Measurements from ENCODE around the gene MAS1L.

Gene MAS1L

DNA sequence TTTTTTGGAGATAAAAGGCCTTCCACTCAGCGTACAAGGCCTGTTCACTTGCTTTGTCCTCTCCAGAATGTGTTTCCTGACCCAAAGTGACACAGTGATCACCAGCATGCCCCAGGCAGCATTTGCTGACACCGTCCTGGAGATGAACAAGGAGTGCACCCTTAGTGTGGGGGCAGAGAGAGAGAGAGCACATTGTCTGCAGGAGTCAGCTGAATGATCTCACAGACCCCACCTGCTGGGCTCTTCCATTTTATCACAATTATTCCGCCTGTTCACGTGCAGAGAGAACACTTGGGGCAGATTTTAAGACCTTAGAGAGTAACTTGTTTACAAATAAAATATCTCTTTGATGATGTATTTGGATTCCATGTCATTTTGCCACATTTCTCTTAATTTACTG lies 22.4 kb upstream of the MAS1L start:
- DNase-seq = no peak

DNA sequence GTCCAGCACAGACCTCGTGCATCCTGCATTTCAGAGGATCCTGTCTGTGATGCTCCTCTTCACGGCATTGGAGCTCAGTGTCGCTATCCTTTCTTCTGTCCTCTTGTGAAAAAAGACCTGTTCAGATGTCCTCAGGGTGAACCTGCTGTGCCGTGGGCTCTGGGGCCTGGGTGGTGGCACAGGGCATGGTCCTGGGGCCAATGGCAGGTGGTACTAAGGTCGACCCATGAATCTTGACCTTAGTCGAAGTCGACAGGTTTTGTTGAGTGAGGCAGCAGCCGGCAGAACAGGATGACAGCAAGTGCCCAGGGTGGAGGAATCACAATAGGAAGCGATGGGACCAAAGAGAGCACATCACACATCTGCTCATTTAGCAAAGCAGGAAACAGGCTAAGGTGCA lies 22.0 kb upstream of the MAS1L start:
- DNase-seq = no peak

GRCh38 chr6:29509239-29509638 lies 21.5 kb upstream of the MAS1L start:
- no peak for DNase-seq

GRCh38 chr6:29507319-29507718 lies 19.6 kb upstream of the MAS1L start:
- no peak for DNase-seq

DNA sequence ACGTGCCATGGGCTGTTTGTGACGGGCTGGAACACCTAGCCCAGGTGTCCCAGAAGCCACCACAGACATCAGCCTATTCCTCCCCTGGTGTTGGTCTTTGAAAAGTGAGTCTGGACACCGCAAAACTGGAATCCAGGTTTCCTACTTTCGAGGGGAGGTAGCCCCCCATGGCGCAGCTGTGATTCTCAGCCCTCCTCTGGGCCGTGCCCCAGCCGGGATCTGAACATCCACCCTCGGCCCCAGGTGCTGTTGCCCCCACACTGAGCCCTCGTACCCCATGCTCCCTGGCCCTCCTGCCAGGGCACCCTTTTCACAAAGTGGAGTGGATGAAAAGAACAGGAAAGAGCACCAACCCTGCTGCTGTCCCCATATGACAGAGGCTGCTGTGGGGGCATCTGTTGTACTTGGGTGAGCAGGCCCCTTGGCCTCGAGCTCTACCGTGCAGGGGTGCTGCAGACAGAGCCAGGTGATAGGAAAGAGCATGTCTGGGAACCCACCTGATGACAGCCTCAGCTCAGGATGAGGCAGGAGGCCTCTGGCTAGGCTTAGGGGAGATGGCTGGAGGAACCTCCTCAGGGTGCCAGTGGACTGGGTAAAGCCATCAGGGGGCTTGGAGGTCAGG lies 18.8 kb upstream of the MAS1L start:
- no peak for DNase-seq

DNA sequence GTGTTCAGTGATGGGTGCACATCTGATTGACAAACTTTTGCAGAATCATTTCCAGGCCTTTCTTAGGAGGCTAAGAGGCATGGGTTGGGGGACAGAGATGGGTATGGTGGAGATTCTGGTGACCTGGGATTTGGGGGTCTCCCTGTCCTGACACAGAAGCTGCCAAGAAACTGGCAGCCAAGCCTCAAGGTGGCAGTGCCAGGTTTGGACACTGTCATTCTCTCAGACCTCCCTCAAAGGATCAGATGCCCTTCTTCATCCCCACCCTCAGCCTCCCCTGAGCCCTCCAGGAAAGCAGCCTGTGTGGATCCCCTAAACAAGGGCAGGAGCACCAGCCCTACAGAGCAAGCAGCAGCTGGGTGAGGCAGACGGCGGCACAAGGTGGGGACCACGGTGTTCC lies 18.1 kb upstream of the MAS1L start:
- DNase-seq = no peak

GRCh38 chr6:29504961-29505360 lies 17.2 kb upstream of the MAS1L start:
- DNase-seq = no peak

DNA sequence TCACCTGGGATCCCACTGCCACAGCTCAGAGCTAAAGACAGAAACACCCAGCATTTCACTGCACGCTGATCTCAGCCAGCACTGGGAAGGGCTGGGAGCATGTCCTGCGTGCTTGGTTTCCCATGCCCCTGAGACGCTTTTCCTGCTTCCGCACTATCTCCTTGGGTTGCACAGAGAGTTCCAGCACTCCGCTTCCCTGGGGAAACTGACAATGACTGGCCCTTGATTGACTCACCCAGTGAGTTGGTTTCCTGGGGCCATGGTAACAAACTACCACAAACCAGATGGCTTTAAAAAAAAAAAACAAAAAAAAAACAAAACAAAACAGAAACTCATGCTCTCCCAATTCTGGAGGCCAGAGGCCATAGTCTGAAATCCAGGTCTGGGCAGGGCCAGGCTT lies 14.8 kb upstream of the MAS1L start:
- DNase-seq = no peak

DNA sequence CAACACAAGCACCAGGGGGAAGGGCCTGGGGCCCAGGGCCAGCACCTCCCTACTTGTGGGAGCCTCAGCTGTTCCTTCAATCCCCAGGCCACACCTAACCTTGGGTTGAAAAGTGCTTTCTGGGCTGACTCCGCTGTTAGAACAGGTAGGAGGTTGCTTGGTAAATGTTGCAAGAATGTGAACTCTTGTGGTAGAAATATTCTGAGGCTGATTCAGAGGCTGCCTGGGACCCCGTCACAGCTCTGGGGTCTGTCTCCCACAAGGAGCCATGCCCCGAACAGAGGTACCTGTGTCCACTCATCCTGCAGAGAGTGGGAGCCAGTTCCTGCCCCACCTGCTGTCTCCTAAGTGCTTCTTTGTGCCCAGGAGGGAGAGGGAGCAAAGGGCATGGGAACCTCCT lies 14.4 kb upstream of the MAS1L start:
- DNase-seq = no peak

GRCh38 chr6:29501106-29501505 lies 13.3 kb upstream of the MAS1L start:
- no peak for DNase-seq

DNA sequence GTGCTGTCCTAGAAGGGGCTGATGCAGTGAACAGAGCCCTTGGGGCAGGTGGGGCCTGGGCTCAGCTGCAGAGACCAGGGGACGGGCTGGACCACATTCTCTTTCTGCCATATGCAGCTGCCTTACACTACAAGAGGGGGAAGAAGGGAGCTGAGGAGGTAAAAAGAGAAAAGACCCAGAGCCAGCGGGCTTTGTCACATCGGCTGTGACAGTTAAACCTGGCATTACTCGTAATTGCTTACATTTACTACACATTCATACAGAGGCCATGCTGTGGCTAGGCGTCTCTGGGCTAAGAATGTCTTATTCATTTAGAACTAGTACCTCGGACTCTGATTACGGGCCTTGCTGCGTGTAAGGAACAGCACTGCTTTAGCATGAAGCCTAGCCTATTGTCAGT lies 12.8 kb upstream of the MAS1L start:
- DNase-seq = no peak

DNA sequence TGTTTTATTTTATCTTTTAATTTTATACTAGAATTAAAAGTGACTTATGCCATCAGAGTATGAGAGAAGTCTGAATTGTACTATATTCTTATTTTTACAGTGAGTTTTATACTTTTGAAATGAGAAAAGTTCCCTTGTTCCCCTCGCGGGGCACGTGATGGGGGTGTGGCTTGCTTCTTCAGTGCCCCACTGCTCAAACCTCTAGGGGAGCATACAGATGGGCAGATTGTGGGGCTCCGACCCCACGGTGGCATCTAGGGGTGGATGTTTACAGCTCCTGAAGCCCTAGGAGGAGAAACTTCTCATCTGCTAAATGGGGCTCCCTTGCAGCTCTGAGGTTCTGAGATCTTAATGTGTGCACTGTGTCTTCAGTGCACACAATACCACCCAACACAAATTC lies 11.9 kb upstream of the MAS1L start:
- DNase-seq = no peak

- DNase-seq = no peak
These were observed 9.2 kb upstream of the MAS1L start for GRCh38 chr6:29496961-29497360.

GRCh38 chr6:29495571-29495970 lies 7.8 kb upstream of the MAS1L start:
- no peak for DNase-seq

GRCh38 chr6:29494131-29494530 lies 6.4 kb upstream of the MAS1L start:
- no peak for DNase-seq

GRCh38 chr6:29493261-29493660 lies 5.5 kb upstream of the MAS1L start:
- DNase-seq = no peak

GRCh38 chr6:29491574-29491973 lies 3.8 kb upstream of the MAS1L start:
- DNase-seq = no peak

GRCh38 chr6:29490552-29490951 lies 2.8 kb upstream of the MAS1L start:
- DNase-seq = no peak

DNA sequence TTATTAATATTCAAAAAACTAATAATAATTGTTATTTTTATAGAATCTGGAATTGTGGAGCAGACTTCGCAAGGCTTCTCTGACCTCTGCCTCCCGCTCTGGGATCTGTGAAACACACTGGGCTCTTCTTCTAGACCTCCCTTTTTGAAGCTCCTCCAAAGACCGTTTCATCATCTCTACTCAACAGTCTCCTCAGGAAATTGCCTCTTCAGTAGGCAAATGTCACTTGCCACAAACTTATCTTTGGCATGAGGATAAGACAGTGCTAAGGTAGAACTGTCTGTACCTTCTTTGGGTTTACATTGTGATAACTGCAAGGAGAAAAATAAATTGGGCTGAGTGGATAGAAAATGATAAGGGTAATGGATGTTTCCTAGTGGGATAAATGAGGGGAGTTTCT lies 2.3 kb upstream of the MAS1L start:
- DNase-seq = no peak

GRCh38 chr6:29489286-29489685 lies 1.5 kb upstream of the MAS1L start:
- DNase-seq = no peak

- no peak for DNase-seq
These were observed 1.1 kb upstream of the MAS1L start for GRCh38 chr6:29488874-29489273.

DNA sequence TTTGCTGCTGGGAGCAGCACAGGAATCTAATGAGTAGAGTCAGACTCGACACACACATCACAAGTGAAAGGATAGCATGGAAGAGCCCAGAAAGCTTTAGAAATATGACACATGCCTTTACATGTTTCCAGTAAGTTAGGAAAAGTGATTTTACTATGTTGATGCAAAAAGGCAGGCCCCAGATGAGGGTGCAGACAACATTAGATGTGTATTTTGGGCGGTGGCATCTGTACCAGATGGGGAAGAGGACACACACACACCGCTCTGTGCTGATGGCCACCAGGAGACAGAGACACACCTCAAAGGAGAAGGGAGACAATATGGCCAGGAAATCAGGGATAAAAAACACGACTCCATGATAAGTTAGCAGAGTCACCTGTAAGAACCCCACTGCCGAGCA lies 625 bp downstream of the MAS1L start:
- no peak for DNase-seq

DNA sequence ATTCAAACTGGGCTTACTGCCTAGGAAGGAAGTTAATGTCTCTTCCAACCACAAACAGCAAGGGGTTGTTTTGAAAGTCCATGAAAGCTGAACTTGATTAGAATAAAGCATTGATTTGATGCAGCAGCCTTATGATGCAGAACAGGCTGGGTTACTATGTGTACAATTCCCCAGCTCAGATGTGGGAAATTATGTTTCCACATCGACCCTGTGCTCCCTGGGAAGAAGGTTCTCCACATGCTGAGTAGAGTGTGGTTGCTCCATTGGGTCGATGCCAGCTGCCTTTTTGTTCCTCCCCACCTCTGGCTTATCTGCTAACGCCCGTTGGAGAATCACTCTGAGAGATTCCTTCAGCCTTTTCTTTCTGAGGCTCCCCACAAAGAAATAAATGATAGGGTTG lies 1.2 kb downstream of the MAS1L start:
- no peak for DNase-seq

GRCh38 chr6:29483735-29484134 lies 4.0 kb downstream of the MAS1L start:
- no peak for DNase-seq

- DNase-seq = no peak
These were observed 4.6 kb downstream of the MAS1L start for GRCh38 chr6:29483186-29483585.

GRCh38 chr6:29479560-29479959 lies 8.2 kb downstream of the MAS1L start:
- no peak for DNase-seq
